DMS53 treated with DMSO at 0.1 percent for 48 hours (cell line): ENCODE measurements around the gene NDUFS1.

Source experiments
- DNase-seq: peaks from one replicate; lab custom pipeline; 2025; ENCODE audit not compliant: unreplicated experiment; lab: John Stamatoyannopoulos, UW

The NDUFS1 gene

DNA sequence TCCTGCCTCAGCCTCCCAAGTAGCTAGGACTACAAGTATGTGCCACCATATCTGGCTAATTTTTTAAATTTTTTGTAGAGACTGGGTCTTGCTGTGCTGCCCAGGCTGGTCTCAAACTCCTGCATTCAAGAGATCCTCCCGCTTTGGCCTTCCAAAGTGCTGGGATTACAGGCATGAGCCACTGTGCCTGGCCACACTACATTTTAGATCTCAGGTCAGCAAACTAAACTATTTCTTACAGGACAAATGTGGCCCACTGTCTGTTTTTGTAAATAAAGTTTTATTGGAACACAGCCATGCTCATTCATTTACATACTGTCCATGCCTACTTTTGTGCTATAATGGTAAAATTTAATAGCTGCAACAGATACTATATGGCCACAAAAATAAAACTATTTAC lies 91.0 kb downstream of the NDUFS1 start:
- no peak for DNase-seq
